Gastrocnemius medialis (tissue), 4 donors: Measurements from ENCODE around the gene BMPR1B.

Source experiments
- CTCF ChIP-seq, 5 experiments: fragments of 450-650 bp in 3 of 5; fragments of 200-600 bp in 2 of 5; sonication (generic) in 2 of 5; IDR thresholded peaks in 4 of 5; conservative IDR thresholded peaks in 1 of 5; 1 replicate in 4 of 5; 2 replicates in 1 of 5; pipeline ENCODE4 v1.5.1; 2016 to 2019; ENCODE audit warnings: antibody characterized with exemption in 5 of 5, mild to moderate bottlenecking in 3 of 5, moderate library complexity in 3 of 5
- POLR2A ChIP-seq, 2 donors: fragments of 450-650 bp; IDR thresholded peaks; one replicate each; pipeline ENCODE4 v1.6.1; 2017; ENCODE audit warnings: antibody characterized with exemption in 2 of 2, mild to moderate bottlenecking in 2 of 2, moderate library complexity in 2 of 2

GRCh38 chr4:94877973-94878372, 120.2 kb downstream of the BMPR1B start:
- no peak for TF ChIP-seq CTCF (IDR thresholded peaks at IDR 0.05 in 4 of 5, conservative IDR thresholded peaks at IDR 0.05 in 1 of 5)
- no peak for TF ChIP-seq POLR2A (IDR thresholded peaks at IDR 0.05)
